GM21528 (cell line): ENCODE results near the gene SPAG9.
"Not testable (repeated sequence)": the region's sequence is repeated elsewhere in the genome, so short reads cannot be mapped to it uniquely, and the experiment has no call there.

ENCODE experiments used
- ATAC-seq: cut with Tn5 transposase; IDR thresholded peaks from one replicate; pipeline ENCODE4 v1.9.1; 2021; ENCODE audit warnings: mild to moderate bottlenecking, moderate library complexity; ENCODE audit not compliant: unreplicated experiment, low FRiP score

SPAG9 gene

GRCh38 chr17:51144266-51145022, 23.8 kb upstream of the SPAG9 start:
- no peak for ATAC-seq

- ATAC-seq: no peak
Measured at GRCh38 chr17:51142597-51142996, 21.9 kb upstream of the SPAG9 start.

- ATAC-seq: no peak
Measured at GRCh38 chr17:51135956-51136355, 15.3 kb upstream of the SPAG9 start.

- ATAC-seq: no peak
Measured at GRCh38 chr17:51133365-51133764, 12.7 kb upstream of the SPAG9 start.

GRCh38 chr17:51132964-51133319, 12.3 kb upstream of the SPAG9 start:
- no peak for ATAC-seq

- no peak for ATAC-seq
Measured at GRCh38 chr17:51128076-51128475, 7.4 kb upstream of the SPAG9 start.

- ATAC-seq: no peak
Measured at GRCh38 chr17:51124640-51125503, 4.2 kb upstream of the SPAG9 start.

- not testable (repeated sequence) for ATAC-seq
Measured at GRCh38 chr17:51122473-51123115, 1.9 kb upstream of the SPAG9 start.

- peak; percentile 34 for ATAC-seq
Measured at GRCh38 chr17:51121620-51122472, 1.2 kb upstream of the SPAG9 start.

- ATAC-seq: peak; percentile 44
Measured at GRCh38 chr17:51120357-51120738, 320 bp downstream of the SPAG9 start.

GRCh38 chr17:51119415-51120356, 982 bp downstream of the SPAG9 start:
- ATAC-seq: peak; percentile 29

GRCh38 chr17:51118330-51119195, 2.1 kb downstream of the SPAG9 start:
- no peak for ATAC-seq

- no peak for ATAC-seq
Measured at GRCh38 chr17:51115179-51115578, 5.5 kb downstream of the SPAG9 start.

GRCh38 chr17:51112303-51113222, 8.1 kb downstream of the SPAG9 start:
- ATAC-seq: not testable (repeated sequence)

GRCh38 chr17:51107778-51108177, 12.9 kb downstream of the SPAG9 start:
- ATAC-seq: no peak

- ATAC-seq: no peak
Measured at GRCh38 chr17:51103451-51103850, 17.2 kb downstream of the SPAG9 start.

- no peak for ATAC-seq
Measured at GRCh38 chr17:51103050-51103449, 17.6 kb downstream of the SPAG9 start.
